PFSK-1 (cell line): ENCODE measurements around the gene TCAP.

Source experiments
- POLR2AphosphoS5 ChIP-seq: IDR thresholded peaks from 2 replicates; pipeline ENCODE4 v1.6.1; 2012; ENCODE audit warnings: low read depth, mild to moderate bottlenecking, control low read depth, low read length, moderate library complexity
- REST ChIP-seq, 2 experiments: IDR thresholded peaks; 2 replicates each; pipeline versions ENCODE4 v1.6.1 to v1.8.0; 2011 to 2012; ENCODE audit warnings: low read depth in 2 of 2, low read length in 2 of 2, control low read depth in 1 of 2, inconsistent platforms in 1 of 2, mild to moderate bottlenecking in 1 of 2, moderate library complexity in 1 of 2; ENCODE audit not compliant: insufficient read depth in 1 of 2
- SIN3A ChIP-seq: IDR thresholded peaks from 2 replicates; pipeline ENCODE4 v1.6.1; 2012; ENCODE audit warnings: mild to moderate bottlenecking, low read length, moderate library complexity, borderline replicate concordance; ENCODE audit not compliant: insufficient read depth
- TAF1 ChIP-seq: IDR thresholded peaks from 2 replicates; pipeline ENCODE4 v1.6.1; 2012; ENCODE audit warnings: low read length, control low read depth, borderline replicate concordance; ENCODE audit not compliant: insufficient read depth

GRCh38 chr17:39700148-39700987, 35.2 kb downstream of the TCAP start:
- TF ChIP-seq POLR2AphosphoS5 (no peak), REST (IDR thresholded peaks at IDR 0.05; ENCODE audit: insufficient read depth in 1 of 2, low read depth in 2 of 2, low read length in 2 of 2) (no peak), TAF1 (no peak), SIN3A (no peak)
